ENCODE measurements around the gene STK31. TPM values are rescaled to one million over a fixed set of nuclear protein-coding genes. Genes with fewer than 3 reads are reported as not detected.

Gene STK31
- total and polyA plus RNA-seq, 7 donors, result 0.16 to 0.54 (median 0.23) TPM; not detected in 4

- DNase-seq, result no peak
- no peak overlapping the region for H3K4me3 ChIP-seq
- intact Hi-C loops (cut with DNase I), result loop anchor here (5.0 kb wide), 1 partner anchor 166 kb away; no protein-coding TSS in a partner anchor
- H3K27me3 ChIP-seq, result no peaks in the 10 kb centered on the region
- H3K4me1 ChIP-seq, result peaks cover 0 to 4% (median 0%) of the 10 kb centered on the region in 4 donors
- H3K36me3 ChIP-seq, result no peaks in the 10 kb centered on the region
- TF ChIP-seq POLR2AphosphoS5 (IDR thresholded peaks at IDR 0.05), result no peak
- no peak for TF ChIP-seq EP300 (IDR thresholded peaks at IDR 0.05)
- TF ChIP-seq CTCF (IDR thresholded peaks at IDR 0.05), result no peak
- no peak for TF ChIP-seq POLR2A (IDR thresholded peaks at IDR 0.05)
- H3K9me3 ChIP-seq, result no peaks in the 10 kb centered on the region
- 77 to 84% methylated on average over 6 of the region's 6 CpGs for WGBS, 2 donors
- no peak overlapping the region for H3K27ac ChIP-seq
Measured at GRCh38 chr7:23713285-23714149, 3.5 kb downstream of the STK31 start.

- H3K27me3 ChIP-seq, result no peaks in the 10 kb centered on the region
- 68 to 82% methylated on average over 2 of the region's 2 CpGs for WGBS, 2 donors
- TF ChIP-seq CTCF (IDR thresholded peaks at IDR 0.05) (no peak), POLR2A (IDR thresholded peaks at IDR 0.05) (no peak), EP300 (IDR thresholded peaks at IDR 0.05) (no peak)
- intact Hi-C loops (cut with DNase I), result loop anchor here (5.0 kb wide), 1 partner anchor 167 kb away; no protein-coding TSS in a partner anchor
- H3K9me3 ChIP-seq, result no peaks in the 10 kb centered on the region
- peaks cover 0 to 4% (median 0%) of the 10 kb centered on the region in 4 donors for H3K4me1 ChIP-seq
- H3K36me3 ChIP-seq, result no peaks in the 10 kb centered on the region
- H3K27ac ChIP-seq, result no peak overlapping the region
- DNase-seq, result no peak
- H3K4me3 ChIP-seq, result no peak overlapping the region
Measured at GRCh38 chr7:23714150-23714464, 4.1 kb downstream of the STK31 start.

DNA sequence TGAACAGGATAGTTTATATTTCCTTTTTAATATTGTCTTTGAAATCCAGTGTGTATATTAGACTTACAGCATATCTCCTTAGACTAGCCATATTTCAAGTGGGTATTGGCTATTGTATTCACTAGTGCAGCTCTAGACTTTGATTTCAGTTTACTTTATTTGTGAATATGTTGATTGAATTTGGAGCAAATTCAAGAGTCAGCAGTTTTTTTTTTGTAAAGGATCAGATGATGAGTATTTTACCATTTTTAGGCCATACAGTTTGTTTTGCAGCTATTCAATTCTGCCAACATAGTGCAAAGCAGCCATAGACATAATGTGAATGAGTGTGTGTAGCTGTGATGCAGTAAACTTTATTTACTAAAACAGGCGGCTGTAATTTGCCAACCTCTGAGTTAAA, 4.6 kb downstream of the STK31 start:
- Histone ChIP-seq H3K4me3 (no peak overlapping the region), H3K4me1 (peaks cover 0 to 4% (median 0%) of the 10 kb centered on the region in 4 donors), H3K27ac (no peak overlapping the region), H3K27me3 (no peaks in the 10 kb centered on the region), H3K9me3 (no peaks in the 10 kb centered on the region), H3K36me3 (no peaks in the 10 kb centered on the region)
- 32 to 89% methylated on average over 1 of the region's 1 CpG for WGBS, 2 donors
- no peak for DNase-seq
- intact Hi-C loops (cut with DNase I), result loop anchor here (5.0 kb wide), 1 partner anchor 167 kb away; no protein-coding TSS in a partner anchor
- no peak for TF ChIP-seq POLR2A (IDR thresholded peaks at IDR 0.05)
- TF ChIP-seq CTCF (IDR thresholded peaks at IDR 0.05), result no peak
- no peak for TF ChIP-seq EP300 (IDR thresholded peaks at IDR 0.05)
- TF ChIP-seq POLR2AphosphoS5 (IDR thresholded peaks at IDR 0.05), result no peak

DNA sequence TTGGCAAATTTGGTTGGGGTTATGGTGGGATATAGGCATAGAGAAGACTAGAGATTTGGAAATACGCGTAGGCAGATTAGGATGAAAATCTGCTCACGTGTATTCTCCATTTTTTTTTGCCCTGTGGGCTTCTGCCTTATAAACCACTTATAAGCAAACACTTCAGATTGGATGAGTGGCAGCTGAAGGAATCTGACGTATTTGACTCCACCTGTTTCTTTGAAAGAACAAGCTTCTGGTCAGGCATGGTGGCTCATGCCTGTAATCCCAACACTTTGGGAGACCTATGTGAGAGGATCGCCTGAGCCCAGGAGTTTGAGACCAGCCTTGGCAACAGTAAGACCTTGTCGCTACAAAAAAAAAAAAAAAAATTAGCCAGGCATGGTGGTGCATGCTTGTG, 5.1 kb downstream of the STK31 start:
- intact Hi-C loops (cut with DNase I), result no loop called here
- no peak overlapping the region for H3K4me3 ChIP-seq
- H3K27ac ChIP-seq, result no peak overlapping the region
- TF ChIP-seq EP300 (IDR thresholded peaks at IDR 0.05), result no peak
- TF ChIP-seq POLR2A (IDR thresholded peaks at IDR 0.05), result no peak
- TF ChIP-seq POLR2AphosphoS5 (IDR thresholded peaks at IDR 0.05), result no peak
- TF ChIP-seq CTCF (IDR thresholded peaks at IDR 0.05), result no peak
- no peaks in the 10 kb centered on the region for H3K9me3 ChIP-seq
- H3K36me3 ChIP-seq, result no peaks in the 10 kb centered on the region
- no peaks in the 10 kb centered on the region for H3K27me3 ChIP-seq
- 76 to 93% methylated on average over 6 of the region's 6 CpGs for WGBS, 2 donors
- H3K4me1 ChIP-seq, result peaks cover 0 to 4% (median 0%) of the 10 kb centered on the region in 4 donors
- DNase-seq, result no peak
